ENCODE measurements around the gene LRRC56. TPM values are rescaled to one million over a fixed set of nuclear protein-coding genes. Genes with fewer than 3 reads are reported as not detected.

The LRRC56 gene
- total and polyA plus RNA-seq, 9 of the 15 experiments (the other 6 are each of a cell fraction or from before 2014, with no cell fraction given) = 0.03 to 4.5 (median 1.0) TPM; not detected in 1

DNA sequence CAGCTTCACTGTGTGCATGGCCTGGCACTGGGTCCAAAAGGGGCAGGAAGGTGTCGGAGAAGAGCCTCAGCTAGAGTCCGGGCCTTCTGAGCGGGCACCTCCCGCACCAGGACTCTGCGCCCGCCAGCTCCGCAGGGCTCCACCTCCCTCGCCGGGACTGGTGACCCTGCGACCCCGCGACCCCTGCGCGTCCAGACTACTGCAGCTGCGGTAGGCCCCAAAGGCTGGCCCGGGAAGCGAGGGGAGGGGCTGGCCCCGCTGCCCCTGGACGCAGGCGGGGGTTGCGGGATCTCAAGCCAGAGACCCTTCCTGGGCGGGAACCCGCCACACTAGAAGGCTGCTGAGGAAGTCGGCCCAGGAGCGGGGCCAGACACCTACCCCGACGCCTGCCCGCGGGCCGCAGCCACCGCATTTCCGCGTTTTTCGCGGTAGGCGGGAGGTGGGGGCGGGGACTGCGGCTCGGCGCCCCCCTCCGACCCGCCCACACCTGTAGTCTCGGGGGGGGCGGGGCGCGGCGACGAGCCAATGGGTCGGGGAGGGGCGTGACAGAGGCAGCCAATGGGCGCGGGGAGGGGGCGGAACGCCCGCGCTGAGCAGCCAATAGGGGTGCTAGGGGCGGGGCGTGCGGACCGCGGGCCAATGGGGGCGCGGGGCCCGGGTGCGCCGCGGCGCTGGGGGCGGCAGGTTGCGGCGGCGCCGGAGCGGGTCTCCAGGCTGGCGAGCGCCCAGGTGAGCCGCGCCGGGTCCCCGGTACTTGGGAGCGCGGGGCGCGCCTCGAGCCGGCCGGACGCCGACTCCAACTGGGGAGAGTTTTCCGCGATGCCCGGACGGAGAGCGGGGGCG, 23.2 kb downstream of the LRRC56 start, which contains the start of the genes LMNTD2 and RASSF7 (continued):
- TF ChIP-seq, protein P1, sequence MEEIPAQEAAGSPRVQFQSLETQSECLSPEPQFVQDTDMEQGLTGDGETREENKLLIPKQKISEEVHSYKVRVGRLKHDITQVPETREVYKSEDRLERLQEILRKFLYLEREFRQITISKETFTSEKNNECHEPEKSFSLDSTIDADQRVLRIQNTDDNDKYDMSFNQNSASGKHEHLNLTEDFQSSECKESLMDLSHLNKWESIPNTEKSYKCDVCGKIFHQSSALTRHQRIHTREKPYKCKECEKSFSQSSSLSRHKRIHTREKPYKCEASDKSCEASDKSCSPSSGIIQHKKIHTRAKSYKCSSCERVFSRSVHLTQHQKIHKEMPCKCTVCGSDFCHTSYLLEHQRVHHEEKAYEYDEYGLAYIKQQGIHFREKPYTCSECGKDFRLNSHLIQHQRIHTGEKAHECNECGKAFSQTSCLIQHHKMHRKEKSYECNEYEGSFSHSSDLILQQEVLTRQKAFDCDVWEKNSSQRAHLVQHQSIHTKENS (CRISPR knock-in tag; IDR thresholded peaks at IDR 0.05) = no peak
- no peak for TF ChIP-seq CCAR2 (IDR thresholded peaks at IDR 0.05; ENCODE audit: low read depth, low read length)
- TF ChIP-seq PTTG1 (tag; IDR thresholded peaks at IDR 0.05; ENCODE audit: low read depth) = no peak
- TF ChIP-seq ZNF347 (CRISPR knock-in tag; IDR thresholded peaks at IDR 0.05; ENCODE audit: low read depth) = no peak
- no peak for TF ChIP-seq SLC30A9 (CRISPR knock-in tag; IDR thresholded peaks at IDR 0.05)
- no peak for TF ChIP-seq ZNF668 (CRISPR knock-in tag; IDR thresholded peaks at IDR 0.05)
- TF ChIP-seq ZNF586 (CRISPR knock-in tag; conservative IDR thresholded peaks at IDR 0.05) = no peak
- TF ChIP-seq ZNF3 (CRISPR knock-in tag; IDR thresholded peaks at IDR 0.05) = no peak
- TF ChIP-seq, protein P2, sequence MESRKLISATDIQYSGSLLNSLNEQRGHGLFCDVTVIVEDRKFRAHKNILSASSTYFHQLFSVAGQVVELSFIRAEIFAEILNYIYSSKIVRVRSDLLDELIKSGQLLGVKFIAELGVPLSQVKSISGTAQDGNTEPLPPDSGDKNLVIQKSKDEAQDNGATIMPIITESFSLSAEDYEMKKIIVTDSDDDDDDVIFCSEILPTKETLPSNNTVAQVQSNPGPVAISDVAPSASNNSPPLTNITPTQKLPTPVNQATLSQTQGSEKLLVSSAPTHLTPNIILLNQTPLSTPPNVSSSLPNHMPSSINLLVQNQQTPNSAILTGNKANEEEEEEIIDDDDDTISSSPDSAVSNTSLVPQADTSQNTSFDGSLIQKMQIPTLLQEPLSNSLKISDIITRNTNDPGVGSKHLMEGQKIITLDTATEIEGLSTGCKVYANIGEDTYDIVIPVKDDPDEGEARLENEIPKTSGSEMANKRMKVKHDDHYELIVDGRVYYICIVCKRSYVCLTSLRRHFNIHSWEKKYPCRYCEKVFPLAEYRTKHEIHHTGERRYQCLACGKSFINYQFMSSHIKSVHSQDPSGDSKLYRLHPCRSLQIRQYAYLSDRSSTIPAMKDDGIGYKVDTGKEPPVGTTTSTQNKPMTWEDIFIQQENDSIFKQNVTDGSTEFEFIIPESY (CRISPR knock-in tag; IDR thresholded peaks at IDR 0.05) = 0 out of 2 replicates have a peak, but pooled peaks have one; percentile 2
- TF ChIP-seq TRIM28 (IDR thresholded peaks at IDR 0.05) = no peak; the same call in 1 of the 2 replicates
- no peak for TF ChIP-seq SAFB (IDR thresholded peaks at IDR 0.05; ENCODE audit: borderline replicate concordance, low read depth, low read length)
- TF ChIP-seq, protein P3, sequence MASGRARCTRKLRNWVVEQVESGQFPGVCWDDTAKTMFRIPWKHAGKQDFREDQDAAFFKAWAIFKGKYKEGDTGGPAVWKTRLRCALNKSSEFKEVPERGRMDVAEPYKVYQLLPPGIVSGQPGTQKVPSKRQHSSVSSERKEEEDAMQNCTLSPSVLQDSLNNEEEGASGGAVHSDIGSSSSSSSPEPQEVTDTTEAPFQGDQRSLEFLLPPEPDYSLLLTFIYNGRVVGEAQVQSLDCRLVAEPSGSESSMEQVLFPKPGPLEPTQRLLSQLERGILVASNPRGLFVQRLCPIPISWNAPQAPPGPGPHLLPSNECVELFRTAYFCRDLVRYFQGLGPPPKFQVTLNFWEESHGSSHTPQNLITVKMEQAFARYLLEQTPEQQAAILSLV (tag; IDR thresholded peaks at IDR 0.05) = no peak
- no peak for TF ChIP-seq GATA2 (CRISPR knock-in tag; IDR thresholded peaks at IDR 0.05)
- no peak for TF ChIP-seq ZNF695 (CRISPR knock-in tag; IDR thresholded peaks at IDR 0.05)
- TF ChIP-seq, protein P4, sequence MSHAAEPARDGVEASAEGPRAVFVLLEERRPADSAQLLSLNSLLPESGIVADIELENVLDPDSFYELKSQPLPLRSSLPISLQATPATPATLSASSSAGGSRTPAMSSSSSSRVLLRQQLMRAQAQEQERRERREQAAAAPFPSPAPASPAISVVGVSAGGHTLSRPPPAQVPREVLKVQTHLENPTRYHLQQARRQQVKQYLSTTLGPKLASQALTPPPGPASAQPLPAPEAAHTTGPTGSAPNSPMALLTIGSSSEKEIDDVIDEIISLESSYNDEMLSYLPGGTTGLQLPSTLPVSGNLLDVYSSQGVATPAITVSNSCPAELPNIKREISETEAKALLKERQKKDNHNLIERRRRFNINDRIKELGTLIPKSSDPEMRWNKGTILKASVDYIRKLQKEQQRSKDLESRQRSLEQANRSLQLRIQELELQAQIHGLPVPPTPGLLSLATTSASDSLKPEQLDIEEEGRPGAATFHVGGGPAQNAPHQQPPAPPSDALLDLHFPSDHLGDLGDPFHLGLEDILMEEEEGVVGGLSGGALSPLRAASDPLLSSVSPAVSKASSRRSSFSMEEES (CRISPR knock-in tag; IDR thresholded peaks at IDR 0.05) = no peak
- TF ChIP-seq, protein P5, sequence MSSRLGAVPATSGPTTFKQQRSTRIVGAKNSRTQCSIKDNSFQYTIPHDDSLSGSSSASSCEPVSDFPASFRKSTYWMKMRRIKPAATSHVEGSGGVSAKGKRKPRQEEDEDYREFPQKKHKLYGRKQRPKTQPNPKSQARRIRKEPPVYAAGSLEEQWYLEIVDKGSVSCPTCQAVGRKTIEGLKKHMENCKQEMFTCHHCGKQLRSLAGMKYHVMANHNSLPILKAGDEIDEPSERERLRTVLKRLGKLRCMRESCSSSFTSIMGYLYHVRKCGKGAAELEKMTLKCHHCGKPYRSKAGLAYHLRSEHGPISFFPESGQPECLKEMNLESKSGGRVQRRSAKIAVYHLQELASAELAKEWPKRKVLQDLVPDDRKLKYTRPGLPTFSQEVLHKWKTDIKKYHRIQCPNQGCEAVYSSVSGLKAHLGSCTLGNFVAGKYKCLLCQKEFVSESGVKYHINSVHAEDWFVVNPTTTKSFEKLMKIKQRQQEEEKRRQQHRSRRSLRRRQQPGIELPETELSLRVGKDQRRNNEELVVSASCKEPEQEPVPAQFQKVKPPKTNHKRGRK (tag; IDR thresholded peaks at IDR 0.05) = no peak
- TF ChIP-seq ZSCAN29 (IDR thresholded peaks at IDR 0.05) = no peak
- no peak for TF ChIP-seq CC2D1A (IDR thresholded peaks at IDR 0.05)
- TF ChIP-seq, protein P6, sequence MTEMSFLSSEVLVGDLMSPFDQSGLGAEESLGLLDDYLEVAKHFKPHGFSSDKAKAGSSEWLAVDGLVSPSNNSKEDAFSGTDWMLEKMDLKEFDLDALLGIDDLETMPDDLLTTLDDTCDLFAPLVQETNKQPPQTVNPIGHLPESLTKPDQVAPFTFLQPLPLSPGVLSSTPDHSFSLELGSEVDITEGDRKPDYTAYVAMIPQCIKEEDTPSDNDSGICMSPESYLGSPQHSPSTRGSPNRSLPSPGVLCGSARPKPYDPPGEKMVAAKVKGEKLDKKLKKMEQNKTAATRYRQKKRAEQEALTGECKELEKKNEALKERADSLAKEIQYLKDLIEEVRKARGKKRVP (CRISPR knock-in tag; IDR thresholded peaks at IDR 0.05) = no peak
- TF ChIP-seq ZKSCAN1 (IDR thresholded peaks at IDR 0.05; ENCODE audit: low read depth, low read length) = no peak
